ENCODE results near the gene PRR7. TPM values are rescaled to one million over a fixed set of nuclear protein-coding genes. Genes with fewer than 3 reads are reported as not detected.

Gene PRR7
- total and polyA plus RNA-seq, 2 of the 4 experiments (the other 2 are of a cell fraction): 1.1 to 10.1 TPM

DNA sequence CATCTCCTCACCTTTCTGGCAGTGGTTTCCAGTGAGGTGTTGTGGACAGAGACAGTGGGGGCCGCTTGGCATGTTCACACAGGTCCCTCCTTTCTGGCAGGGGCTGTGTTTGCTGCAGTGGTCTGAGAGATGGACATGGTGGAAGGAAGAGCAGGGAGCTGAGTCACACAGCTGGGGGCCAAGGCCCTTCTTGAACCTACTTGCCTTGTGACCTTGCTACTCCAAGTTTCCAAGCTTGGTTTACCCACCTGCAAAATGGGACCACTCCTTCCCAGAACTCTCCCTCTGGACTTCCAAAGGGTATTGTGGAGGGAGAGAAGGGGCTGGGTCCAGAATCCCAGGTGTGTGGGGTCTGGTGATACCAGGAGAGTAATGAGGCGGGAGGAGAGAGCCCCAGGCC, 41.3 kb upstream of the PRR7 start (continued):
- TF ChIP-seq RAD21 (IDR thresholded peaks at IDR 0.05; ENCODE audit: low read length): no peak
- TF ChIP-seq MAFK (IDR thresholded peaks at IDR 0.05; ENCODE audit: low read depth, low read length): no peak
- no peak for TF ChIP-seq BHLHE40 (IDR thresholded peaks at IDR 0.05; ENCODE audit: low read depth, low read length)

- no peak overlapping the region for H3K9ac ChIP-seq (ENCODE audit: low read depth, low read length)
- H3K4ac ChIP-seq (ENCODE audit: low read depth, low read length): no peak overlapping the region
- H3K4me2 ChIP-seq (ENCODE audit: low read depth, low read length): no peak overlapping the region
- H4K8ac ChIP-seq (ENCODE audit: low read depth in 2 of 2, low read length in 2 of 2): no peak overlapping the region
- H3K27me3 ChIP-seq (ENCODE audit: control insufficient read depth, insufficient read depth, low read length): peaks cover 42% of the 10 kb centered on the region
- H3K23ac ChIP-seq (ENCODE audit: low read depth, low read length): no peak overlapping the region
- no TSS peak for BruUV-seq (replicated peaks)
- H3K27ac ChIP-seq (ENCODE audit: insufficient read depth, low read length): no peak overlapping the region
- no peak overlapping the region for H2AK5ac ChIP-seq (ENCODE audit: low read depth, low read length)
- no peaks in the 10 kb centered on the region for H3K9me3 ChIP-seq (ENCODE audit: control insufficient read depth, insufficient read depth, low read length)
- ChIA-PET CTCF (interaction anchor here (5.4 kb wide), 1 partner anchor 14 kb away, joined by 56 read pairs; no protein-coding TSS in a partner anchor), POLR2A (ENCODE audit: unreplicated experiment) (no interaction called here)
- no peak overlapping the region for H4K5ac ChIP-seq (ENCODE audit: low read depth, low read length)
- H2AK9ac ChIP-seq (replicated peaks; ENCODE audit: low read depth, low read length, poor library complexity): no peak overlapping the region
- H3K18ac ChIP-seq (ENCODE audit: low read depth, low read length): no peak overlapping the region
- in situ Hi-C loops (cut with MboI; ENCODE audit: low sequenced_read_pairs) (loop anchor here (5.0 kb wide), 1 partner anchor 41 kb away; the partner anchor contains the start of gene PRR7), dilution Hi-C loops (cut with HindIII; ENCODE audit: low sequenced_read_pairs, unreplicated experiment) (no loop called here), intact Hi-C loops (cut with micrococcal nuclease) (loop anchor here (2.0 kb wide), 1 partner anchor 41 kb away; the partner anchor contains the start of gene PRR7)
- peaks cover 4% of the 10 kb centered on the region; the same call in 1 of the 2 replicates for H3K4me1 ChIP-seq (ENCODE audit: control insufficient read depth, insufficient read depth, low read length)
- H2BK5ac ChIP-seq (ENCODE audit: low read depth, low read length, poor library complexity, severe bottlenecking): no peak overlapping the region
- H2BK120ac ChIP-seq (ENCODE audit: low read depth, low read length): no peak overlapping the region
- H3K14ac ChIP-seq (replicated peaks; ENCODE audit: low read depth, low read length): no peak overlapping the region
- DNase-seq (no peak), ATAC-seq (ENCODE audit: low read depth) (no peak)
- no peak overlapping the region for H4K91ac ChIP-seq (ENCODE audit: insufficient read depth, low read depth, low read length)
- H3K56ac ChIP-seq (ENCODE audit: extremely low read depth, insufficient read depth, low read length): no peak overlapping the region
- no peaks in the 10 kb centered on the region for H4K20me1 ChIP-seq (ENCODE audit: insufficient read depth, low read length)
- no peak overlapping the region for H3K4me3 ChIP-seq (ENCODE audit: insufficient read depth, low read depth, low read length)
- no peaks in the 10 kb centered on the region for H3K36me3 ChIP-seq (ENCODE audit: control insufficient read depth, insufficient read depth, low read length)
- no peak overlapping the region for H2BK15ac ChIP-seq (ENCODE audit: low read depth, low read length)
- no peaks in the 10 kb centered on the region for H3K79me1 ChIP-seq (ENCODE audit: low read depth in 1 of 2, low read length in 2 of 2)
- no CpG with 5 or more reads among the region's 5 CpGs for WGBS, 2 experiments (ENCODE audit: extremely low coverage in 2 of 2, insufficient read length in 1 of 2)
- H2BK20ac ChIP-seq (ENCODE audit: low read depth, low read length): no peak overlapping the region
- H2AFZ ChIP-seq (replicated peaks; ENCODE audit: low read length, poor library complexity): peak overlapping the region; percentile 36
- no peaks in the 10 kb centered on the region for H3K9me1 ChIP-seq (ENCODE audit: insufficient read depth, low read length)
- TF ChIP-seq CTCF (conservative IDR thresholded peaks at IDR 0.05; ENCODE audit: low read depth, low read length): no peak
- TF ChIP-seq RCOR1 (IDR thresholded peaks at IDR 0.05; ENCODE audit: insufficient replicate concordance, low read length): no peak
- TF ChIP-seq CEBPB (IDR thresholded peaks at IDR 0.05; ENCODE audit: low read depth, low read length): no peak
- TF ChIP-seq BHLHE40 (IDR thresholded peaks at IDR 0.05; ENCODE audit: low read depth, low read length): no peak
- TF ChIP-seq ELK1 (IDR thresholded peaks at IDR 0.05; ENCODE audit: borderline replicate concordance, low read depth, low read length): no peak
- TF ChIP-seq RFX5 (IDR thresholded peaks at IDR 0.05; ENCODE audit: low read depth, low read length): no peak
- no peak for TF ChIP-seq POLR2A (IDR thresholded peaks at IDR 0.05; ENCODE audit: low read depth, low read length)
- no peak for TF ChIP-seq MAFK (IDR thresholded peaks at IDR 0.05; ENCODE audit: low read depth, low read length)
- TF ChIP-seq MXI1 (IDR thresholded peaks at IDR 0.05; ENCODE audit: borderline replicate concordance, low read depth, low read length): no peak
- no peak for TF ChIP-seq CHD1 (IDR thresholded peaks at IDR 0.05; ENCODE audit: low read depth, low read length)
- no peak for TF ChIP-seq USF2 (IDR thresholded peaks at IDR 0.05; ENCODE audit: low read depth, low read length)
- TF ChIP-seq NFE2L2 (IDR thresholded peaks at IDR 0.05; ENCODE audit: low read depth, low read length): no peak
- no peak for TF ChIP-seq MAZ (IDR thresholded peaks at IDR 0.05; ENCODE audit: borderline replicate concordance, low read depth, low read length)
- TF ChIP-seq RAD21 (IDR thresholded peaks at IDR 0.05; ENCODE audit: low read length): no peak
Observed at GRCh38 chr5:177405805-177406204, 40.8 kb upstream of the PRR7 start.

All from IMR-90 (cell line).